GM18499 (cell line): ENCODE results near the gene KRTAP5-1.

Experiments used
- ATAC-seq: cut with Tn5 transposase; IDR thresholded peaks from one replicate; pipeline ENCODE4 v1.9.1; 2021; ENCODE audit warnings: moderate number of reproducible peaks; ENCODE audit not compliant: insufficient read depth, unreplicated experiment

KRTAP5-1 gene

GRCh38 chr11:1547467-1548098 is 37.5 kb downstream of the KRTAP5-1 start:
- ATAC-seq: no peak

DNA sequence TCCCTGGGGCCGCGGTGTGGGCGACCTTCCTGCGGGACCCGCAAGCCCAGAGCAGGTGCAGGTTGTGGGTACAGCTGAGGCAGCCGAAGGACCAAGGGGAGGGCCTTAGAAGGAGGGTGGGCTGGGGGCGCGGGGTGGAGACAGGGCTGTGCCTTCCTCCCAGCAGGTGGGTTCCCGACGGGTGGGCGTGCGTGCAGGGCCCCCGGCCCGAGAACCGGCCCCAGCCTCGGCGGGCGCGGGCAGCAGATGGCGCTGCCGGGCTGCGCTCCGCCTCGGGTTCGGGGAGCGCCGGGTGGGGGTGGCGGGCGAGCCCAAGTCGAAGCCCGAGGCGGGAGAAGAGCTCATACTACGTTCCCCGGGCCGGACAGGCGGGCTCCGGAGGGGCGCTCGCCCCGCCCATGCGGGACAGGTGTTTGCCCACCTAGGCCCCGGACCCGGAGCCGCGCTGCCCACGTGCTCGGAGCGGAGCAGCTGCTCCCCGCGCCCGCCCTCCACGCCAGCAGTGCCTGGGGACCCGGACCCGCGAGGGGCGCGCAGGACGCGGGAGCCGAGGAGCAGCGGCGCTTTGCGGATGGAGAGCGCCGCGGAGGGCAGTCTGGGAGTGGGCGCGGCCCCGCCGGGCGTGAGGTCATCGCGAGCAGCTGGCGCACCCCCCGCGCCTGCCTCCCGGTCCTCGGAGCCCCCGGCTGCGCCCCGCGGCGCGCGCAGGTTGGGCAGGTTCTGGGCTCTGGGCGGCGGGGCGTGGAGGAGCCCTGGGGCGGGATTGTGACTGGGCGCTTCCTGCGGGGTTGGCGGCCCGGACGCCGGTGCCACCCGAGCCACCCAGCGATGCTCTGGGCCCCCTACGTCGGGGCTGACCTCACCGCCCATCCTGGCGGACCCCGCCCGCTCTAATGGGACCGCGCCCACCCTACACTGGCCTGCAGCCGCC is 38.3 kb downstream of the KRTAP5-1 start:
- no peak for ATAC-seq

DNA sequence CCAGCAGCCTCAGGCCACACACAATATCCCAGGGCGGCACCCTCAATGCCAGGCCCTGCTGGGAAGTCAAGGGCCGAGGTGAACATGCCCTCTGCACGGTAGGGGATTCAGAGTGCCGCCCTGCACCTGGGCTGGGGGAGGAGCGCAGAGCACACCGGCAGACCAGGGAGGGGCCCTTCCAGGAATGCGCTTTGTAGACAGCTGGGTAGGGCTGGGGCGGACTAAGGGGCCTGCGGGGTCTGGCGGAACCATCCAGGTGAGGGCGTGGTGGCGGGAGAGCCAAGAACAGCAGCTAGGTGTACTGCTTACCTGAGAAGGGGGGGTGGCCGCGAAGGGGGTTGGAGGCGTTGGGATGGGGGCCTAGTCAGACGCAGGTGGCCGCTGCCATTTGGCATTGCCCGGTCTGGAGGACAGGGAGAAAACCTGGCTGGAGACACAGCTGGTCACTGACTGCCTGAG is 39.0 kb downstream of the KRTAP5-1 start:
- no peak for ATAC-seq

DNA sequence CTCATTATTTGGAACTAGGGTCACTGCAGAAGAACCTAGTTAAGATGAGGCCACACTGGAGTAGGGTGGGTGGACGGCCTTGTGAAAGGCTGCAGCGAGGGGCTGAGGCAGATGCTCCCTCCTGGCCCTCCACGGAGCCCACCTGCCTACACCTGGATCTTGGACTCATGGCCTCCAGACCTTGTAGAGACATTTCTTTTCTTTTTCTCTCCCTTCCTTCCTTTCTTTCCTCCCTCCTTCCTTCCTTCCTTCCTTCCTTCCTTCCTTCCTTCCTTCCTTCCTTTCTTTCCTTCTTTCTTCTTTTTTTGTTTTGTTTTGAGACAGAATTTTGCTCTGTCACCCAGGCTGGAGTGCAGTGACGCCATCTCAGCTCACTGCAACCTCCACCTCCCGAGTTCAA is 39.7 kb downstream of the KRTAP5-1 start:
- no peak for ATAC-seq

DNA sequence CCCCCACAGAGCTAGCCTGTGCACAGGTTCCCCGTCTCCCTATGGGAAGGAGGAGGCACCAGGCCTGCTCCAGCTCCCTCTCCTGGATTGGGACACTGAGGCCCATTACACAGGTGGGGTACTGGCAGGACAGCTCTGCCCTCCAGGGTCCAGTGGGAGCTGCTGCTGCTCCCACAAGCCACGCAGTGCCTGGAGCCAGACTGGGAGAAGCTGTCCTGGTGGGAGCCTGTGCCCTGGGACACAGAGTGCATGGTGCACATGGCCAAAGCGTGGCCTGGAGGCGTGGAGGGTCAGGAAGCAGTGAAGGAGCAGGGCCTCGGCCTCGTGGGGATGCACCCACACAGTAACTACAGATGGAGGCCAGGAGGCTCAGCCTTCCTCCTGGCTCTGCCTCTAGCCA is 40.5 kb downstream of the KRTAP5-1 start:
- no peak for ATAC-seq

DNA sequence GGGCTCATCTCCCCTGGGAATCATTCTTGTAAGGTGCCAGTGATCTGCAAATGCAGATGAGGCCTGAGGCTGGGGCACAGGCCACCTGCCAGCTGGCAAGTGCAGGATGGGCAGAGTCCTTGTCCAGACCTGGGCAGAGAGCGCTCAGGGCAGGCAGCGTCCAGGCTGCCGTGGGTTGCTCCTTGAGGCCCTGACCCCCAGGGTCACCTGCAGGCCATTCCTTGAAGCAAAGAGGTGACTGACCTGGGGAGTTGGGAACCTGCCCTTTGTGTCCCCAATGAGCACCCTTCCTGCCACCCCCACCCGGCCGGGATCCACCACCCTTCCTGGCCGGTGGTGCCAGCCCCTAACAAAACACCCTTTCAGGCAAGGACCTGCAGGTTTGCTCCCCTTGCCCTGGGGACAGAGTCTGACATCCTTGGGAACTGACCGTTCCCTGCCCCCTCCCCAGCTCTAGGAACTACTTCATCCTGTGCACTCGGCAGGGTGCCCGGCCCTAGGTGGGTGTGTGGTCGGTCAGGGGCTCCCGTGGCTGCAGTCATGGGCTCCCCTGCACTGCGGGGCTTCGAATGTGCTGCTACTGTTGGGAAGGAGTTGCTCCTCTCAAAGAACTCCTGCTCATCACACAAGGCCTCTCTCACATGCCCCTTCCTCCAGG is 41.3 kb downstream of the KRTAP5-1 start:
- no peak for ATAC-seq

DNA sequence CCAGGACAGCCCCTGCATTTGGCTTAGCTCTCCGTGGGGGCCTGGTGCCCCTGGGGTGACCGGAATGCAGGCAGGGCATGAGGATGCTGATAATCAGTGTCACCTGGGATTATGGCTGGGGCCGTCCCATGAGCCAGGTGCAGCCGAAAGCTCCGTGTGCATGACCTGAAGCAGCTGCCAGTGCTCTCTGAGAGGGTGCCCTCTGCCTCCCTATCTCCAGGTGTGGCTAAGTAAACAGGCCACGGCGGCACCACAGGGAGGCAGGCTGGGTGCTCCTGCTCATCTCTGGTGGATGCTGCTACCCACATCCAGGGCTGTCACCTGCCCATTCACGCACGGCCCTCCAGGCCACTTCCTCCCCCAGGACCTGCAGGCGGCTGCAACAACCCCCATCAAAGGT is 42.8 kb downstream of the KRTAP5-1 start:
- ATAC-seq: no peak

GRCh38 chr11:1541474-1542204 is 43.4 kb downstream of the KRTAP5-1 start:
- no peak for ATAC-seq

DNA sequence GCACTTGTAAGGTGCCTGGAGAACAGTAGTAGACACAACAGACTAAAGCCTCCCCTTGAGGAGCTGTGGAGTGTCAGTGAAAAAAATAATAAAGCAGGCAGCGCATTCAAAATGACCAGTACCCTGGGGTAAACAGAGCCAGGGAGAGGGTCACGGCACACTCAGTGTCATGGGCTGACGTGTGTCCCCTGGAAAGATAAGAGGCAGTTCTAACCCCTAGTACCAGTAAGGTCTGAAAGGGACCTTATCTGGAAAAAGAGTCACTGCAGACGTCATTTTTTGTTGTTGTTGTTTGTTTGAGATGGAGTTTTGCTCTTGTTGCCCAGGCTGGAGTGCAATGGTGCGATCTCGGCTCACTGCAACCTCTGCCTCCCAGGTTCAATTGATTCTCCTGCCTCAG is 45.0 kb downstream of the KRTAP5-1 start:
- ATAC-seq: no peak

DNA sequence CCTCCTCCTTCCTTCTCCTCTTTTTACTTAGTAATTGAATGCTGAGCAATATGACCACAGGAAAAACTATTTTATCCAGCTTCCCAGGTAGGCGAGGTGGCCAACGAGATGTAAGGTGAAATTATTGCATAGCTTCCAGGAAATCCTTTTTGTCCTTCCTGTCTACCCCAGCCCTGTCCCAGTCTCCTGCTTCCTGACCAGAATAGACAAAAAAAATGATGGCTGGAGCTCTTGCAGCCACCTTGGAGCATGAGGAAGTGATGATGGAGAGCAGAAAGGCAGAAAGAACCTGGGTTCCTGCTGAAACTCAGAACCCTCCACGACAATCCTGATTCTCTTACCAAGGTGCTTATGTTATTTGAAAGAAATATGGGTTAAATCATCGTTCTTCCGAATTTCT is 46.9 kb downstream of the KRTAP5-1 start:
- no peak for ATAC-seq

DNA sequence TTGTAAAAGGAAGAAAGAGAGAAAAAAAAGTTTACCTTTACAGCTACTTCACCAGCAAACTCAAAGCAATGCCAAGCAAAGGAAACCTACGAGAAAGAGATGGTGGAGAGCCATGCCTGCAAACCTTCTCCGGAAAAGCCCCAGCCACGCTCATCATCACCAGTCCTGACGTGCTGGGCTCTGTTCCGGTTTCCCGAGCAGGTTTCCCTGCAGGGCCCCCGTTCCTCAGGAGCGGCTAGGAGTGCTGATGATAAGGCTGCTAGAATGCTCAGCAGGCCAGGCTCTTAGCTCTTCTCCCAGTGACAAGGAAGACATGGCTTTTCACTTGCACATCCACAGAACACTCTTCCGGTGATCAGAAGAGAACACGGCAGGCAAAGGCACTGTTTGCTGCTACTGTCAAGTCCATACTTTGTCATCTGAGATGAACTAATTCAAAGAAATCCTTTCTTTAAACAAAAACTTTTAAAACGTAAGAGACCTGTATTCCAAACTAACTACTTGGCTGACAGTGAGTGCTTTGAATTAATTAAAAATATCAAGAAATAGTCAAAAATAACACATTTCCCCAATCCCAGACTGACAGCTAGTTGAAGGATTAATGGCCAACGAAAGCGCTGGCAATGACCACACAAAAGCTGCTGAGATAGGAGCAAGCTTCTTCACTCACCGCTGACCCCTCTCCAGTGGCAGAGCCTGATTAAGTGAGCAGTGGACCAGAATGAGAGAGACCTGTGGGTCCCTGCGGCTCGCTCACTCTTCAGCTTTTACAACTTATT is 48.8 kb downstream of the KRTAP5-1 start:
- ATAC-seq: no peak

DNA sequence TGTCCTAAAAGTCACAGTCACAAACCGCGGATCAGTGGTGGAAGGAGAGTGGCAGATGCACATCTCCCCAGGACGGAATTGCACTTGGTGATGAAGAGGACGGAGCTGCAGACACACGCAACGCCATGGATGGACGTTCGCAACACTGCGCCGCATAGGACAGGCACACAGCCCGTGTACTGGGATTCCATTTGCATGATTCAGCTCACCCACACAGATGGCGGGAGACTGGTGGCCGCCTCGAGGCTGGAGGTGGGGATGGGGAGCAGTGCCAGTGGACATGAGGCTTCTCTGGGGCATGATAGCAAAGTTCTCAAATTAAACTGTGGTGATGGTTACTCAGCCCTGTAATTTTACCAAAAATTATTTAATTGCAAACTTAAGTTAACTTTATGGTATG is 50.4 kb downstream of the KRTAP5-1 start:
- ATAC-seq: no peak
